HPDE6-E6E7 (cell line): ENCODE measurements around the gene ATP13A3.

Source experiments
- DNase-seq: peaks from one replicate; pipeline ENCODE4 v3.0.0; 2011; ENCODE audit warnings: missing footprints; ENCODE audit errors: extremely low spot score

The ATP13A3 gene

GRCh38 chr3:194395212-194395611 lies 91.6 kb downstream of the ATP13A3 start:
- no peak for DNase-seq

DNA sequence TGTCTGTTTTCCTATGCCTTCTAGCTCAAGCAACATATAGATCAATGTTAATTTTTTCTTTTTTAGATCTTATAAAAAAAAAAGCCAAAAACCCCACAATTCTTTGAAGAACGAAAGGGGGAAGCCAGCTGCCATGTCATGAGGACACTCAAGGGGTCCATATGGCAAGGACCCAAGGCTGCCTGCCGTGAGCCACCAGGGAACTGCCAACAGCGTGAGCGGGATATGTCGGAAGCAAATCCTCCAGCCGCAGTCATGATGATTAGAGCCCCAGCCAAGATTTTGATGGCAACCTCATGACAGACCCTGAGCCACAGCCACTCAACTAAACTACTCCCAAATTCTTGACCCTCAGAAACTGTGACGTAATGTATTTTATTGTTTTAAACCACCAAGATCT lies 94.2 kb downstream of the ATP13A3 start:
- no peak for DNase-seq

DNA sequence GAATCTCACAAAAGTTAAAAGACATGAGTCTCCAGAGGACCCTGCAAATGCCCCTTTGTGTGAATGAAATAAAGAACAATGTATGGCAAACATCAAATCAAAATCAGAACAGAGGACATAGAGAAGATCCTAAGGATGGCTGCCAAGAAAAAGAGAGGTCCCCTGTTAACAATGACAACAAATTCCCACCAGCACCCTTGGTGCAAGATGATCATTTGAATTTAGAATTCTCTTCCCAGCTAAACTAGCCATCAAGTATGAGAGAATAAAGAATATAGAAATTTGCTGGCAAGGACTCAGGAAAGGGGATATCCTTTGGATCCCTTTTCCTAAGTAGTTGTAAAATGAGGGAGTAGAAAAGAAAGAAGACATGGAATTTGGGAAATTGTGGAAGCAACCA lies 96.0 kb downstream of the ATP13A3 start:
- no peak for DNase-seq

DNA sequence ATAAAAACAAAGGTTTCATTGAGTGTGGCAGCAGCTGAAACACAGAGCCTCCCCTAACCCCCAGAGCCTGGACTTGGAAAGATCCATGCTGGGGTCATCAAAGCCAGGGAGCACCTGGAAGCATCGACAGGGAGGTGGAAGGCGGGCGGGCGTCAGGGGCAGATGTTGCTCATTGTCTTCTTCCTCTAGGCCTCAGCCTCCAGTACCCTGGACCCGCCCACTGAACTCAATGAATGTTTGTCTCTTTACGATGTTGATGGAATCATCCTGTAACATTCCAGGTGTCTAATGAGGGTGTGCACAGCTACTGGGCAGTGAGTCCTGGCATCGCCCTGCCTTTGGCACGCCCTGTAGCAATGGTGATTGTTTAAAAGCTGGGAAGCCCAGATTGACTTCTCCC lies 97.5 kb downstream of the ATP13A3 start:
- DNase-seq = no peak

GRCh38 chr3:194387926-194388418 lies 98.8 kb downstream of the ATP13A3 start:
- DNase-seq = no peak

DNA sequence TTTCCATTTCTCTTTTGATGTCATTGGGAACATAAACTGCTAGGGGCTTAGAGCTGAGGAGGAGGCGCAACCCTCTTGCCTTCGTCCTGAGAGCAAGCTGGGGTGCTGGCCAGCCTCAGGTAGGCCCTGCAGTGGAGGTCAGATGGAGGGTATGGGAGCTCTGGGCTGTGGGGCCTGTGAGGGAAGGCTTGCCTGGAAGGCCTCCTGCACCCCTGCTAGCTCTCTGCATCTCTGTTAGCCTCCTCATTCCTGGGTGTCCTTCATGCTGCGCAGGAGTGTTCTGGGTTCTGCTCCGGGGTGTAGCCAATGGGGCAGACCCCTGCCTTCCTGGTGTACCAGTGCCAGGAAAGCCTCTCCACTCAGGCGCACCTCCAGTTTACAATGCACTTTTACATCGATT lies 99.5 kb downstream of the ATP13A3 start:
- DNase-seq = no peak

GRCh38 chr3:194386648-194387047 lies 100.2 kb downstream of the ATP13A3 start:
- DNase-seq = no peak

DNA sequence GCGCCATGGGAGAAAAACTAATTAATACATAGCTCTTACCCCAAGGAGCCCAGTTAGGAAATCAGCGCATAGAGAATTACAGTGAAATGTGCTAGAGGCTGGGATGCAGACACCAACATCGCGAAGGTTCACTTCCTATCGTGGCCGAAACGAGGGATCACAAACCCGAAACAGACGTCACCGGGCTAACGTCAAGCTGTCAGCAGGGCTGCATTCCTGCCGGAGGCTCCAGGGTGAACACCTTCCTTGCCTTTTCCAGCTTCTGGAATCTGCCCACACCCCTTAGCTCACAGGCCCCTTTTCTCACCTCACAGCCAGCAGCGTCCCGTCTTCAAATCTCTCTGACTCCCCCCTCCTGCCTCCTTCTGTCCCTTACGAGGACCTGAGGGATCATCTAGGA lies 100.7 kb downstream of the ATP13A3 start:
- no peak for DNase-seq

GRCh38 chr3:194384569-194385001 lies 102.2 kb downstream of the ATP13A3 start:
- DNase-seq = no peak

DNA sequence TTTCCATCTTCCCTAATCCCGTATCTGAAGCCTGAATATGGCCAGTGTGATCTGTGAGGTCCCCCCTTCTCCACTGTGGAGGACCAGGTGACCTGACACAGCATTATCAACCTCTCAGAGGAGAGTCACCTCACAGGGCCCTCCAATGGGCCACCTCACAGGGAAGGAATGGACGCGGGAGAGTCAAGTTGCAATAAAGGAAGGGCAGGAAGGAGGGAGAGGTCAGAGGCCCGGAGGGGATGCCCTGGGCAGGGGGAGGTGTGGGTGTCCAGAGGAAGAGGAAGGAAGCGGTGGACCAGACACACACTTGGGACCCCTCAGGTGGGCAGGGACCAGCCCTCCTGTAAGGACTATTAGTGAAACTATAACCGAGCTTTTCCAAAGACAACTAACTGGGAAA lies 102.6 kb downstream of the ATP13A3 start:
- DNase-seq = no peak

- DNase-seq = no peak
These were observed 103.4 kb downstream of the ATP13A3 start for GRCh38 chr3:194383276-194383940.

GRCh38 chr3:194382892-194383223 lies 103.9 kb downstream of the ATP13A3 start:
- DNase-seq = no peak

GRCh38 chr3:194382196-194382891 lies 104.5 kb downstream of the ATP13A3 start:
- DNase-seq = no peak

DNA sequence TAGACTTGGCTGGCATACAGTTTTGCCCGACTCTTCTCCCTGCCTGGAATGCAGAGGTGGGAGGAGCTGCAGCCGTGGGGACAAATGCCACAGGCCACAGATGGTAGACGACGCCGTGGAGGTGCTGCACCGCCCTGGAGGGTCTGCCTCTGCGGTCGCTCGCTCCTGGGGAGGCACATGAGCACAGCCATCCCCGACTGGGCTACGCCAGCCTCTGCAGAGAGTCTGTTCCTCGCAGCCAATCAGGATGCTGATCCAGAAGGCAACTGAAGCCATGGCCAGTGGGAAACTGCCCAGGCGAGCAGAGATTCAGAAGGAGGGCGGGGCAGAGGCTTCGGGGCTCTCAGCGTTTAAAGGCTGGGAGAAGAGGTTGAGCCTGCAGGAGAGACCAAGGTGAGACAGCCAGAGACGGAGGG lies 105.3 kb downstream of the ATP13A3 start:
- no peak for DNase-seq

DNA sequence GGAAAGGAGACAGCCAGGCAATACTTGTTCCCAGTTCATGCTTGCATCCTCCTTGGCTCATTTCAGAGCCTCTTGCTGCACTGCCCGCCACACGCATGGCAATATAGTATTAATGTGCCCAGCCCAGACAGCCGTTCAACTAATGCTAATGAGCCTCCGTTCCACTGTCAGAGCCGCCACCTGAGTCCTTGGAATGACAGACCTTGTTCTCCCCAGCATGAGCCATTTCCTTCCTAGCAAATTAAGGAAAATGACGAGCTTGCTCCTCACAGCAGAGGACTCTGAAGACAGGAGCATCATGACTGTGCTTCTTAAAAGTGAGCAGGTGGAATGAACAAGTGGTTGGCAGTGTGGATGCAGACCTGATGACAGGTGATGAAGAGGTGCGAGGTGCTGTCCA lies 106.5 kb downstream of the ATP13A3 start:
- no peak for DNase-seq

GRCh38 chr3:194379651-194380050 lies 107.2 kb downstream of the ATP13A3 start:
- no peak for DNase-seq

GRCh38 chr3:194379231-194379630 lies 107.6 kb downstream of the ATP13A3 start:
- DNase-seq = no peak

DNA sequence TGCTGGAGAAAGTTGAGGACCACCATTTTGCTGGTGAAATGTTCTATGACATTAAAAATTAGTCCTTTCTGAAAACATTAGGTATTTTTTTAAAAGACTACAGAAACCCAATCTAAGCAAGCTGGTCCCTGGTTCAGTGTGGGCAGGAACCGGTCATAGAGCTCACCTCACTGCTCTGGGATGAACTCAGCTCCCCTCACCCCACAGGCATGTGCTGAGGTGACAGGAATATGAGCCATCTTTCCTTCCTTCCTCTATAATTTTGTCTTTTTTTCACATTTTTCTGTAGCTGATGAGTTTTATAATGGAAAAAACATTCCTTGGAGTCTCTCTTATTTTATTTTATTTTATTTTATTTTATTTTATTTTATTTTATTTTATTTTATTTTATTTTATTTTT lies 109.1 kb downstream of the ATP13A3 start:
- DNase-seq = no peak

GRCh38 chr3:194376241-194376560 lies 110.6 kb downstream of the ATP13A3 start:
- no peak for DNase-seq

DNA sequence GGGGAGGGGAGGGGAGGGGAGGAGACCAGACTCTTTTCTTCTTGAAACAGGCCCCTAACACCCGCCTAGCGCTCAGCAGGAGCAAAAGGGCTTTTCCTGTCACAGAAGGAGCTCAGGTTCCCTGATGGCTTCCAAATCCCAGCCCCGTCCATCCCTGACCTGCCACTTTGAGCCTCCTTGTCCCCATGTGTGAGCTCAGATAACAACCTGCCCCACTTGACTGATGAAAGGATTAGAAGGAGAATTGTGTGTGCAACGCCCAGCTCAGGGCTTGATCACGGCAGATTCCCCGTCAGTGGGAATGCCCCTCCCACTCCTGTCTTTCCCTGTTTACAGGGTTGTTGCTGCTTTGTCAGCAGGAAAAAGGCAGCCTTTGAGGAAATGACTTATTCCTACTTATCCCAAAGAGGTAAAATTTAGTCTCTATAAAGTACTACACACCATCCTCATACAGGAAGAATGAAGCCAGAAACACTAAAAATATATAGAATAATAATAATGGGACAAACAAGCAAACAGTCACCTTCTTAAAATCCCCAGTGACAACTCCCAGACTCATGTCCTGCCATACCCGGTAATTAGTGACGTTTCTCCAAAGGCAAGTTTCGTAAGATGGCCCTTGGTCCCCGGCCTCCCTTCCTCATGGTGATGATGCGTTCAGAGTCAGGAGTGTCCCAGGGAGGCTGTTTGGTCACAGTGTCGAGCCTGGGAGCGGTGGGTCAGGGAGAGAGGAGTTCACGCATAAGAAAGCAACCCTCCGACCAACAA lies 111.1 kb downstream of the ATP13A3 start:
- no peak for DNase-seq

- no peak for DNase-seq
These were observed 111.9 kb downstream of the ATP13A3 start for GRCh38 chr3:194374935-194375334.

DNA sequence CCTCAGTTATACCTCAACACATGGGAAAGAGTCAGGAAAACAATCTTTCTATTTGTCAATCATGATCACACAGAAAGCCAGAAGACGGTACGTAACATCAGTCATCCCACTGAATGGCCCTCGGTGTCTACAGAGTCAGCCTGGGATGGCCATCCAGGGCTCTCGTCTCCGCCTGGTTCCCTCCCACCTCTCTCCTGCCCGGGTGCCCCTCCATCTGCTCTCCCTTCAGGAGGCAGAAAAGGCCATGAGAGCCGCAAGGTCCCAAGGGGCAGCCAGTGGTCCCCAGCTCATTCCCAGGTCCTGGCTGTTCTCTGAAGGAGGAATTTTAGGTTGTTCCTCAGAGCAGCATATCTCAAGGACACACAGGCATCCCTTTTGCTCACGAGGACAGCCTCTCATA lies 112.9 kb downstream of the ATP13A3 start:
- DNase-seq = no peak

- DNase-seq = no peak
These were observed 113.8 kb downstream of the ATP13A3 start for GRCh38 chr3:194373028-194373427.
